Measurements from ENCODE around the gene CCDC136.

CCDC136 gene

DNA sequence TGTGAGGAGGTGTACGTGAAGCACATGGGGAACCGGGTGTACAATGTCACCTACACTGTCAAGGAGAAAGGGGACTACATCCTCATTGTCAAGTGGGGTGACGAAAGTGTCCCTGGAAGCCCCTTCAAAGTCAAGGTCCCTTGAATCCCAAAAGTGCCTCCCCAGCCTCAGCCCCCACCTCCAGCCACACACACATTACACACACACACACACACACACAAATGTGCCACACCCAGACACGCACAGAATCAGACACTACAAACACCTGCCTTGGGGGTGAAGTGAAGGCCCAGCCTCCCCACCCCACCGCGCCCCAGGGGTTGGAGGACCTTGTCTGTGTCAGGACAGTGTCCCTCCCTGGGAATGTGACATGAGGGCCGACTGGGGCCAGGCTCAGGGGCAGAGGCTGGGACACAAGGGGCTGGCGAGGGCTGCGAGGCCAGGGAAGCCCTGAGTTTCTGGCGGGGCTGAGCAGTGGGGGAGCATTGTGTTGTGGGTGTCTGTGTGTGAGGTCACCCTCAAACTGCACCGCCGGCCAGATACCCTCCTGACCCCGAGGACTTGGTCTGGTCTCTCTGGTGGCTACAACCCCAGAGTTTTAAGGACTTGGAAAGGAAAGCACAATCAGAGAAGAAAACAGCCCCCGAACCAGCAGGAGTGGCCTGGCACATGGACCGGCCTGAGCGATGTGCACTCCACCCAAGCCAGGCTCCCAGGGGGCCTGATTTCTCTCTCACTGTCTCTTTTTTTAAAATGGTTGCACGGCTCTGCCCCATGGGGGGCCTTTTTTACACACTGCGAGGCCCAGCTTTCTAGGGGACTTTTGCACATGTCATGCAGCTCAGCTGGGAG, 66.8 kb downstream of the CCDC136 start:
- no peak for DNase-seq
- intact Hi-C loops (cut with DNase I): no loop called here

GRCh38 chr7:128859232-128860157, 67.7 kb downstream of the CCDC136 start:
- no peak for DNase-seq
- intact Hi-C loops (cut with DNase I): loop anchor here (5.0 to 10.0 kb wide), 2 partner anchors 67 to 325 kb away; partner anchors contain the start of gene CCDC136

GRCh38 chr7:128860158-128861073, 68.6 kb downstream of the CCDC136 start:
- no peak for DNase-seq
- intact Hi-C loops (cut with DNase I): loop anchor here (5.0 to 10.0 kb wide), 2 partner anchors 68 to 326 kb away; partner anchors contain the start of gene CCDC136

GRCh38 chr7:128861957-128862570, 70.3 kb downstream of the CCDC136 start:
- DNase-seq: no peak
- intact Hi-C loops (cut with DNase I): loop anchor here (2.0 to 10.0 kb wide), 3 partner anchors 29 to 327 kb away; partner anchors contain the start of gene CCDC136

- intact Hi-C loops (cut with DNase I): loop anchor here (1.0 to 10.0 kb wide), 4 partner anchors 30 to 328 kb away; partner anchors contain the start of genes CALU and CCDC136
- DNase-seq: peak; percentile 89 to 99 (median 95)
Observed at GRCh38 chr7:128862571-128863432, 71.0 kb downstream of the CCDC136 start, which contains the start of gene ATP6V1F. Gene ATP6V1F, plus strand, starts transcription at chr7:128862856. Its CDS starts 49 bp downstream, at chr7:128862905.

GRCh38 chr7:128863433-128863989, 71.7 kb downstream of the CCDC136 start:
- peak in 1 of 10 donors; percentile 72 for DNase-seq
- intact Hi-C loops (cut with DNase I): loop anchor here (1.0 to 10.0 kb wide), 4 partner anchors 31 to 329 kb away; partner anchors contain the start of genes CALU and CCDC136

DNA sequence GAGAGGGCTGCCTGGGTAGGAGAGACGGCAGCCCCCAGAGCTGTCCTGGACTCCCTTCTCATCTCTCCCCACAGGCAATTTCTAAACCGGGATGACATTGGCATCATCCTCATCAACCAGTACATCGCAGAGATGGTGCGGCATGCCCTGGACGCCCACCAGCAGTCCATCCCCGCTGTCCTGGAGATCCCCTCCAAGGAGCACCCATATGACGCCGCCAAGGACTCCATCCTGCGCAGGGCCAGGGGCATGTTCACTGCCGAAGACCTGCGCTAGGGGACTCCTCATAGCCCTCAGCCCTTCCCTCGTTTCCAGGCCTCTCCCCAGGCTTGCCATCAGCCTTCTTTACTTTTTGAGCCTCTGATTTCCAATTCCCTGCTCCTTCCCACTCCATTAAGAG, 73.5 kb downstream of the CCDC136 start:
- peak in 1 of 10 donors; percentile 74 for DNase-seq
- intact Hi-C loops (cut with DNase I): loop anchor here (10.0 kb wide), 1 partner anchor 331 kb away; no protein-coding TSS in a partner anchor

DNA sequence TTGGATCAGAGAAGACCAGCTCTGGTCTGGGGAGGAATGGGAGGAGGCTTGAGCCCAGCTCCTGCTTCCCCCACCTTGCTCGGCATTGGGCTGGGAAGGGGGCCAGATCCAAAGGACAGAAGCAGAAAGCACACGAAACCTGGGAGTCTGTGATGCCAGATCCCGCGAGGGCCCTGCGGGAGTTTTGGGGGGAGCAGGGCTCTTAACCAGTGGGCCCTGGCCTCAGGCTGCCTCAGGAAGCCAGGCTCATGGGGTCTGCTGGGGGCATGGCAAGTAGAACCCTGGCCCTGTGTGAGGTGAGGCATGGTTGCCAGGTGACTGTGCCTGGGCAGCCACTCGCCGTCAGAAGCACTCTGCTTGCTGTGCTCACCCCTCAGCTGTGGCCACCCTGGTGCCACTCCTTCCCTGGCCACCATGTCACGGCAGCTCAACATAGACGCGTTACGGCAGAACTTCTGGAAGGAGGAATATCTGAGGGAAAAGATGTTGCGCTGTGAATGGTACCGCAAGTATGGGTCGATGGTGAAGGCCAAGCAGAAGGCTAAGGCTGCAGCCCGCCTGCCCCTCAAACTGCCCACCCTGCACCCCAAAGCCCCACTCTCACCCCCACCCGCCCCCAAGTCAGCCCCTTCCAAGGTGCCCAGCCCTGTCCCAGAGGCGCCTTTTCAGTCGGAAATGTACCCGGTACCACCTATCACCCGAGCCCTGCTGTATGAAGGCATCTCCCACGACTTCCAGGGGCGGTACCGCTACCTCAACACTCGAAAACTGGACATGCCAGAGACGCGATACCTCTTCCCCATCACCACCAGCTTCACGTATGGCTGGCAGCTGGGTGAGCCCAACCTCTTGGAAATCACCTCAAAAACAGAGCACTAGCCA, 74.5 kb downstream of the CCDC136 start:
- intact Hi-C loops (cut with DNase I): loop anchor here (10.0 kb wide), 1 partner anchor 331 kb away; no protein-coding TSS in a partner anchor
- DNase-seq: peak in 1 of 10 donors; percentile 62

GRCh38 chr7:128867241-128867640, 75.5 kb downstream of the CCDC136 start:
- no peak for DNase-seq
- intact Hi-C loops (cut with DNase I): loop anchor here (10.0 kb wide), 1 partner anchor 332 kb away; no protein-coding TSS in a partner anchor

DNA sequence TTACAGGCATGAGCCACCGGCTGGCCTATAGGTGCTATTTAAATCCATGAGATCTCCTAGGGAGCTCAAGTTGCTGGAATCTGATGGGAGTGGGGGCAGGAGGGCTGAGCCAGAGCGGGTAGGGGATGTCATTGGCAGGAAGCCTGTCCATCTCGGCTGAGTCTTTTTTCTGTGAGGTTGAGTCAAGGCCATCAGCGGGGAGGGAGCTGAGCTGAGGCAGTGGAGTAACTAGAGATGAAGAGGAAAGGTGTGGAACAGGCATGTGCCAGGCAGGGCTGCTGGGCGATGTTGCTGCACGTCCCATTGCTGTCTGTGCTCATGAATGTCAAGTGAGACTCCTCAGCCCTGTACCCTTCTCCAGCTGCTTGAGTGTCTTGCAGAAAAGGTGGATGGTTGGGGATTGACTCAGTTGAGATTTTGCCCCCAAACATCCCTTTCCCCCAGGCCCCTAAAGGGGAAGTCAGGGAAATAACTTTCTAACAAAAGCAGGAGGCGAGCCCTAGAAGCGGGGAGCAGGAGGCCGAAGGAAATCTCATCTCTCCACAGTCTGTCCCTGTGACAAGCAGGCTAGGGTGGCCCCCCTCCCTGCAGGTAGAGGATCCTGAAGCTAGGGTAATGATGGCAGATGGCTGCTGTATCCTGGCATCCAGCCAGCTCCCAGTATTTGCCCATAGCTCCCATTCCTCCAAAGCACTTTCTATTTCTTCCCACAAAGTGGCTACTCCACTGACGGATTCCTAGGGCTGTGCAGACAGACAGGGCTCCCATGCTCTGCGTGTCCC, 76.3 kb downstream of the CCDC136 start:
- DNase-seq: no peak

GRCh38 chr7:128868624-128869137, 76.9 kb downstream of the CCDC136 start:
- intact Hi-C loops (cut with DNase I): loop anchor here (10.0 kb wide), 1 partner anchor 334 kb away; no protein-coding TSS in a partner anchor
- no peak for DNase-seq

More for the DNA sequence above, 76.3 kb downstream of the CCDC136 start:
- intact Hi-C loops (cut with DNase I): loop anchor here (10.0 kb wide), 1 partner anchor 333 kb away; no protein-coding TSS in a partner anchor

- intact Hi-C loops (cut with DNase I): loop anchor here (10.0 kb wide), 1 partner anchor 335 kb away; no protein-coding TSS in a partner anchor
- DNase-seq: peak; percentile 28 to 93 (median 52)
Observed at GRCh38 chr7:128869138-128869943, 77.6 kb downstream of the CCDC136 start.

GRCh38 chr7:128869944-128870285, 78.1 kb downstream of the CCDC136 start:
- peak in 1 of 10 donors; percentile 78 for DNase-seq
- intact Hi-C loops (cut with DNase I): loop anchor here (10.0 kb wide), 1 partner anchor 335 kb away; no protein-coding TSS in a partner anchor

DNA sequence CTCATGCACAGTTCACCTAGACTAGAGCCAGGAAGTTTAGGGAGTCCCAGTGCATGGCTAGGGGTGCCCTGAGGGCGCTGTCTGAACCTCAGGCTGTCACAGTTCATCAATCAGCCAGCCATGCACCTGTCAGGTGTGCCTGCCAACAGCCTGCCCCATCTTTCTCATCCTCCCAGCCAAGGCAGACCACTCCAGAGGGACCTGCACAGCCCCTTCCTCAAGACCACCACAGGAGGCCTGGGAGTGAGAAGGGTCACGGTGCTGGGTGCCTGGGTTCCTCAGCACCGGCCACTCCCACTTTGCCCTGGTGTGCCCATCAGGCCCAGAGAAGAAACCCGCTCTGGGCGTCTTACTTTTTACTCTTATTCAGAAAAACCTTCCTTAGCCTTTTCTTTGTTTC, 79.3 kb downstream of the CCDC136 start:
- intact Hi-C loops (cut with DNase I): no loop called here
- DNase-seq: no peak
